Activated T-cell treated with anti-CD3 and anti-CD28 coated beads, Interleukin-2, amount 50 U/mL, for 1 hour (primary cell): ENCODE measurements around the gene F10.
"Not testable (repeated sequence)": the region's sequence is repeated elsewhere in the genome, so short reads cannot be mapped to it uniquely, and the experiment has no call there.

Experiments used
- DNase-seq: peaks from one replicate; pipeline ENCODE4 v3.0.0-alpha.2; 2020

Gene F10

GRCh38 chr13:113122550-113123225 is at the start of gene F10:
F10 (plus strand) TSS chr13:113122799; CDS start chr13:113122856, 57 bp downstream.
- no peak for DNase-seq

GRCh38 chr13:113073942-113074341 is 48.7 kb upstream of the F10 start:
- no peak for DNase-seq

- DNase-seq: no peak
Measured at GRCh38 chr13:113074401-113074800, 48.2 kb upstream of the F10 start.

- DNase-seq: no peak
Measured at GRCh38 chr13:113074876-113075275, 47.7 kb upstream of the F10 start.

- DNase-seq: no peak
Measured at GRCh38 chr13:113075711-113076110, 46.9 kb upstream of the F10 start.

GRCh38 chr13:113076681-113077401 is 45.8 kb upstream of the F10 start:
- no peak for DNase-seq

GRCh38 chr13:113077566-113077952 is 45.0 kb upstream of the F10 start:
- no peak for DNase-seq

- no peak for DNase-seq
Measured at GRCh38 chr13:113077953-113078901, 44.4 kb upstream of the F10 start.

GRCh38 chr13:113078902-113079780 is 43.5 kb upstream of the F10 start:
- no peak for DNase-seq

- DNase-seq: not testable (repeated sequence)
Measured at GRCh38 chr13:113079781-113080080, 42.9 kb upstream of the F10 start.

- no peak for DNase-seq
Measured at GRCh38 chr13:113080361-113080831, 42.2 kb upstream of the F10 start.

GRCh38 chr13:113080901-113081521 is 41.6 kb upstream of the F10 start:
- DNase-seq: no peak

- no peak for DNase-seq
Measured at GRCh38 chr13:113082198-113083021, 40.2 kb upstream of the F10 start.

GRCh38 chr13:113083022-113083373 is 39.6 kb upstream of the F10 start:
- no peak for DNase-seq

GRCh38 chr13:113083402-113084061 is 39.1 kb upstream of the F10 start:
- no peak for DNase-seq

- no peak for DNase-seq
Measured at GRCh38 chr13:113084094-113084942, 38.3 kb upstream of the F10 start.

GRCh38 chr13:113084943-113085540 is 37.6 kb upstream of the F10 start:
- no peak for DNase-seq

GRCh38 chr13:113086031-113086750 is 36.4 kb upstream of the F10 start:
- DNase-seq: no peak
